Measurements from ENCODE around the gene C4orf50. TPM values are rescaled to one million over a fixed set of nuclear protein-coding genes. Genes with fewer than 3 reads are reported as not detected.

The C4orf50 gene
- total and polyA plus RNA-seq, 2 of the 4 experiments (the other 2 are of a cell fraction) = not detected

- in situ Hi-C loops (cut with MboI; ENCODE audit: low sequenced_read_pairs) = loop anchor here (25.0 kb wide), 2 partner anchors 93 to 393 kb away; no protein-coding TSS in a partner anchor
- H3K27me3 ChIP-seq (ENCODE audit: control insufficient read depth, insufficient read depth, low read length) = no peaks in the 10 kb centered on the region
- BruUV-seq (replicated peaks) = no TSS peak
- no peaks in the 10 kb centered on the region for H3K9me1 ChIP-seq (ENCODE audit: insufficient read depth, low read length)
- H4K91ac ChIP-seq (ENCODE audit: insufficient read depth, low read depth, low read length) = no peak overlapping the region
- TF ChIP-seq MXI1 (IDR thresholded peaks at IDR 0.05; ENCODE audit: borderline replicate concordance, low read depth, low read length) (no peak), CHD1 (IDR thresholded peaks at IDR 0.05; ENCODE audit: low read depth, low read length) (no peak), CEBPB (IDR thresholded peaks at IDR 0.05; ENCODE audit: low read depth, low read length) (no peak), RFX5 (IDR thresholded peaks at IDR 0.05; ENCODE audit: low read depth, low read length) (no peak), FOS (IDR thresholded peaks at IDR 0.05; ENCODE audit: low read depth, low read length) (no peak), USF2 (IDR thresholded peaks at IDR 0.05; ENCODE audit: low read depth, low read length) (no peak), BHLHE40 (IDR thresholded peaks at IDR 0.05; ENCODE audit: low read depth, low read length) (no peak), RCOR1 (IDR thresholded peaks at IDR 0.05; ENCODE audit: insufficient replicate concordance, low read length) (no peak), RAD21 (IDR thresholded peaks at IDR 0.05; ENCODE audit: low read length) (no peak), NFE2L2 (IDR thresholded peaks at IDR 0.05; ENCODE audit: low read depth, low read length) (no peak), SMC3 (IDR thresholded peaks at IDR 0.05; ENCODE audit: low read depth, low read length) (no peak), ELK1 (IDR thresholded peaks at IDR 0.05; ENCODE audit: borderline replicate concordance, low read depth, low read length) (no peak), MAZ (IDR thresholded peaks at IDR 0.05; ENCODE audit: borderline replicate concordance, low read depth, low read length) (no peak), CTCF (conservative IDR thresholded peaks at IDR 0.05; ENCODE audit: low read depth, low read length) (no peak), MAFK (IDR thresholded peaks at IDR 0.05; ENCODE audit: low read depth, low read length) (no peak), POLR2A (IDR thresholded peaks at IDR 0.05; ENCODE audit: low read depth, low read length) (no peak)
- H3K9ac ChIP-seq (ENCODE audit: low read depth, low read length) = no peak overlapping the region
- intact Hi-C loops (cut with micrococcal nuclease) = no loop called here
- no peak overlapping the region for H2AFZ ChIP-seq (replicated peaks; ENCODE audit: low read length, poor library complexity)
- no peak overlapping the region for H2AK9ac ChIP-seq (replicated peaks; ENCODE audit: low read depth, low read length, poor library complexity)
- H4K20me1 ChIP-seq (ENCODE audit: insufficient read depth, low read length) = no peaks in the 10 kb centered on the region
- no peak overlapping the region for H3K56ac ChIP-seq (ENCODE audit: extremely low read depth, insufficient read depth, low read length)
- no peak overlapping the region for H3K4ac ChIP-seq (ENCODE audit: low read depth, low read length)
- dilution Hi-C loops (cut with HindIII; ENCODE audit: low sequenced_read_pairs, unreplicated experiment) = no loop called here
- no peak overlapping the region for H2BK120ac ChIP-seq (ENCODE audit: low read depth, low read length)
- H2BK5ac ChIP-seq (ENCODE audit: low read depth, low read length, poor library complexity, severe bottlenecking) = no peak overlapping the region
- no peak overlapping the region for H2BK15ac ChIP-seq (ENCODE audit: low read depth, low read length)
- H2AK5ac ChIP-seq (ENCODE audit: low read depth, low read length) = no peak overlapping the region
- H3K79me1 ChIP-seq (ENCODE audit: low read depth in 1 of 2, low read length in 2 of 2) = no peaks in the 10 kb centered on the region
- no peak overlapping the region for H4K5ac ChIP-seq (ENCODE audit: low read depth, low read length)
- ATAC-seq (ENCODE audit: low read depth) (no peak), DNase-seq (no peak)
- H3K23ac ChIP-seq (ENCODE audit: low read depth, low read length) = no peak overlapping the region
- no peak overlapping the region for H3K27ac ChIP-seq (ENCODE audit: insufficient read depth, low read length)
- no peaks in the 10 kb centered on the region; the same call in 1 of the 2 replicates for H3K9me3 ChIP-seq (ENCODE audit: control insufficient read depth, insufficient read depth, low read length)
- no peak overlapping the region for H3K14ac ChIP-seq (replicated peaks; ENCODE audit: low read depth, low read length)
- POLR2A ChIA-PET (ENCODE audit: unreplicated experiment) = no interaction called here
- H3K4me1 ChIP-seq (ENCODE audit: control insufficient read depth, insufficient read depth, low read length) = no peaks in the 10 kb centered on the region
- CTCF ChIA-PET = no interaction called here
- no peak overlapping the region for H3K18ac ChIP-seq (ENCODE audit: low read depth, low read length)
- H3K36me3 ChIP-seq (ENCODE audit: control insufficient read depth, insufficient read depth, low read length) = no peaks in the 10 kb centered on the region
- no peak overlapping the region for H4K8ac ChIP-seq (ENCODE audit: low read depth in 2 of 2, low read length in 2 of 2)
- WGBS, 2 experiments (ENCODE audit: extremely low coverage in 2 of 2, insufficient read length in 1 of 2) = no CpG with 5 or more reads among the region's 9 CpGs
- H2BK20ac ChIP-seq (ENCODE audit: low read depth, low read length) = no peak overlapping the region
- no peak overlapping the region for H3K4me2 ChIP-seq (ENCODE audit: low read depth, low read length)
- H3K4me3 ChIP-seq (ENCODE audit: insufficient read depth, low read depth, low read length) = no peak overlapping the region
Observed at GRCh38 chr4:6044276-6044675, 26.0 kb upstream of the C4orf50 start.

Measured in IMR-90 (cell line).